K562 (cell line): Measurements from ENCODE around the gene PTK6. TPM values are rescaled to one million over a fixed set of nuclear protein-coding genes. Genes with fewer than 3 reads are reported as not detected.

Experiments used
- C11orf30 ChIP-seq: fragments of 450-650 bp; IDR thresholded peaks from 2 replicates; pipeline ENCODE4 v1.6.1; 2016; ENCODE audit warnings: low read depth, mild to moderate bottlenecking
- CBFA2T3 ChIP-seq: fragments of 450-650 bp; IDR thresholded peaks from 2 replicates; pipeline ENCODE4 v1.6.1; 2017
- CBFB ChIP-seq: sonication (generic); formaldehyde crosslinking; IDR thresholded peaks from 2 replicates; pipeline ENCODE4 v1.4.0; 2020; ENCODE audit warnings: mild to moderate bottlenecking, missing genetic modification reagents
- E2F1 ChIP-seq: sonication (generic); formaldehyde crosslinking; IDR thresholded peaks from 2 replicates; pipeline ENCODE4 v1.8.1; 2023; ENCODE audit warnings: mild to moderate bottlenecking, missing genetic modification reagents, moderate library complexity
- ELF4 ChIP-seq: fragments of 450-650 bp; formaldehyde crosslinking; IDR thresholded peaks from 2 replicates; pipeline ENCODE4 v1.4.0; 2022; ENCODE audit warnings: missing genetic modification characterization
- KAT2B ChIP-seq: IDR thresholded peaks from one replicate; pipeline ENCODE4 v1.6.1; 2012; ENCODE audit warnings: low read depth, mild to moderate bottlenecking, control low read depth, inconsistent platforms, low read length, moderate library complexity
- NCOR1 ChIP-seq: fragments of 450-650 bp; IDR thresholded peaks from 2 replicates; pipeline ENCODE4 v1.6.1; 2016; ENCODE audit warnings: mild to moderate bottlenecking, moderate library complexity
- POLR3G ChIP-seq: IDR thresholded peaks from 2 replicates; pipeline ENCODE4 v1.6.1; 2011; ENCODE audit not compliant: insufficient read length, insufficient replicate concordance; ENCODE audit errors: extremely low read depth
- RBBP5 ChIP-seq: fragments of 200-600 bp; sonication (generic); IDR thresholded peaks from 2 replicates; pipeline ENCODE4 v1.6.1; 2012; ENCODE audit warnings: borderline replicate concordance, mild to moderate bottlenecking, low read length, control low read depth, inconsistent platforms; ENCODE audit not compliant: insufficient read depth, poor library complexity, severe bottlenecking
- SIX5 ChIP-seq, 2 experiments: IDR thresholded peaks; 2 replicates each; pipeline ENCODE4 v1.6.1; 2011; ENCODE audit warnings: low read length in 2 of 2, borderline replicate concordance in 1 of 2, low read depth in 1 of 2, mild to moderate bottlenecking in 1 of 2, moderate library complexity in 1 of 2; ENCODE audit not compliant: insufficient read depth in 1 of 2
- SMAD4 ChIP-seq: fragments of 250-450 bp; sonication (Bioruptor Pico); conservative IDR thresholded peaks from 2 replicates; pipeline ENCODE4 v1.8.0; 2021; ENCODE audit warnings: inconsistent platforms, mild to moderate bottlenecking, moderate library complexity
- SOX6 ChIP-seq: fragments of 450-650 bp; IDR thresholded peaks from 2 replicates; pipeline ENCODE4 v1.6.1; 2014; ENCODE audit warnings: mild to moderate bottlenecking
- SRSF7 ChIP-seq: fragments of 200-400 bp; formaldehyde crosslinking; optimal IDR thresholded peaks from 2 replicates; pipeline ENCODE3; 2017; ENCODE audit warnings: mild to moderate bottlenecking, low read depth, low read length
- TCF7L2 ChIP-seq: fragments of 150-350 bp; IDR thresholded peaks from 2 replicates; pipeline ENCODE4 v1.6.1; 2016; ENCODE audit warnings: low read depth, mild to moderate bottlenecking, low read length, moderate library complexity
- USF2 ChIP-seq: sonication (generic); formaldehyde crosslinking; IDR thresholded peaks from 2 replicates; pipeline ENCODE4 v1.5.0; 2020; ENCODE audit warnings: missing genetic modification reagents
- YBX1 ChIP-seq: fragments of 450-650 bp; IDR thresholded peaks from 2 replicates; pipeline ENCODE4 v1.7.1; 2016; ENCODE audit warnings: mild to moderate bottlenecking
- ZBED1 ChIP-seq: IDR thresholded peaks from 2 replicates; pipeline ENCODE4 v1.6.1; 2014
- ZC3H4 ChIP-seq: sonication (generic); formaldehyde crosslinking; IDR thresholded peaks from 2 replicates; pipeline ENCODE4 v1.9.0; 2021; ENCODE audit warnings: missing genetic modification reagents, borderline replicate concordance
- ZNF124 ChIP-seq: sonication (generic); formaldehyde crosslinking; IDR thresholded peaks from 2 replicates; pipeline ENCODE4 v1.8.1; 2022; ENCODE audit warnings: missing genetic modification reagents
- ZNF140 ChIP-seq: fragments of 250-450 bp; sonication (Bioruptor Pico); IDR thresholded peaks from 2 replicates; pipeline ENCODE4 v1.8.0; 2021; ENCODE audit warnings: moderate library complexity, mild to moderate bottlenecking, inconsistent platforms
- ZNF311 ChIP-seq: fragments of 250-450 bp; sonication (Bioruptor Pico); IDR thresholded peaks from 2 replicates; pipeline ENCODE4 v1.4.0; 2020; ENCODE audit warnings: mild to moderate bottlenecking, moderate library complexity
- ZNF324 ChIP-seq: fragments of 250-450 bp; sonication (Bioruptor Pico); IDR thresholded peaks from 2 replicates; pipeline ENCODE4 v1.4.0; 2020; ENCODE audit warnings: mild to moderate bottlenecking
- ZNF644 ChIP-seq: fragments of 200-800 bp; sonication (Bioruptor generic); IDR thresholded peaks from 2 replicates; pipeline ENCODE4 v1.6.1; 2016; ENCODE audit warnings: low read depth, missing genetic modification characterization, missing compliant biosample characterization
- ZNF696 ChIP-seq: fragments of 250-450 bp; sonication (Bioruptor Pico); conservative IDR thresholded peaks from 2 replicates; pipeline ENCODE4 v1.4.0; 2020; ENCODE audit warnings: mild to moderate bottlenecking, moderate library complexity
- ZNF75A ChIP-seq: fragments of 450-650 bp; formaldehyde crosslinking; IDR thresholded peaks from 2 replicates; pipeline ENCODE4 v1.4.0; 2020; ENCODE audit warnings: mild to moderate bottlenecking
- polyA plus RNA-seq, 8 experiments: library from polyadenylated mRNA; depleted of rRNA in 4 of 8; stranded (reverse) in 5 of 8; unstranded in 3 of 8; fragments of >200 nt; fragmentation: Nextera tagmentation in 2 of 8; fragmentation: Illumina TruSeq in 1 of 8; extraction: Ambion mirVana in 2 of 8; extraction: Trizol in 1 of 8; gene quantifications; 2 replicates each; pipeline versions ENCODE4 v1.2.1 to v1.2.3, GENCODE V29; 2011 to 2014; ENCODE audit warnings: inconsistent platforms in 1 of 8, missing spikeins in 1 of 8
- total RNA-seq, 7 experiments: library from RNA; depleted of rRNA in 6 of 7; stranded (reverse); fragments of >200 nt in 6 of 7; fragmentation: Illumina TruSeq in 2 of 7; extraction: Trizol in 2 of 7; gene quantifications; 2 replicates each; pipeline versions ENCODE4 v1.2.1 to v1.2.3, GENCODE V29; 2011 to 2021; ENCODE audit warnings: low replicate concordance in 1 of 7
- TF ChIP-seq, protein P1 (sequence below): fragments of 250-450 bp; sonication (Bioruptor Pico); IDR thresholded peaks from 2 replicates; pipeline ENCODE4 v1.5.0; 2021
- TF ChIP-seq, protein P2 (sequence below): fragments of 250-450 bp; sonication (Bioruptor Pico); IDR thresholded peaks from 2 replicates; pipeline ENCODE4 v1.8.0; 2022; ENCODE audit warnings: inconsistent platforms

The PTK6 gene
- total and polyA plus RNA-seq, 9 of the 15 experiments (the other 6 are each of a cell fraction or from before 2014, with no cell fraction given), result 0.07 TPM; not detected in 8

DNA sequence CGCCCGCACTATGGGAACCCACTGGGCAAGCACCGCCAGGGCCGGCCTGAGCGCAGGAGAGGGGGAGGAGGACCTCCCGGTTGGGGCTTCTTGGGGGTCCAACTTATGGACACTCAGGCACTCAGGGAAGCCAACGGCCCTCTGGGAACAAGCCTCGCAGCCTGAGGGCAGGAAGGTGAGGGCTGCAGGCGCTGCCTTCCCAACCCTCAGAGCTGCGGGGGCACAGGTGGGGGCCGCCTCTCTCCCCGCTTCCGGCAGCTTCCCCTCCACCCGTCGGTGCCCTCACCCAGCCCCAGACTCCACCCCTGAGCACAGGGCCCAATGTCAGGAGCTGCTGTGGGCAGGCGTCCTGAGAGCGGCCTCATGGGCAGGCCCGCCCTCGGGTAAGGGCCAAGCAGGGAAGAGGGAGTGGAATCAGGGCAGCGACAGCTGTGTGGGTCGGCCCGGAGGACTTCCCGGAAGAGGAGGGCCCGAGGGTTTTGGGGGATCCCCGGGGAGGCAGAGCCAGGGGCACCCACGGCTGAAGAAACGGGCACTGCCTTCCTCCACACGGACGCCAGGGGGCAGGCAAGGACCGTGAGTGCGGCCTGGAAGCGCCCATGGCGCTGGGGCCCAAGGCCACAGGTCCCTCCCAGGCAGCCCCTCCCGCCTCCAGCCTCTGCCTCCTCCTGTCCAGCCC is 488 bp upstream of the PTK6 start (continued):
- TF ChIP-seq POLR3G (no peak), USF2 (CRISPR knock-in tag) (no peak), RBBP5 (no peak), ZC3H4 (CRISPR knock-in tag) (0 out of 2 replicates have a peak, but pooled peaks have one; percentile 42), CBFA2T3 (no peak), ZNF311 (no peak), SOX6 (no peak), SRSF7 (no peak), SMAD4 (CRISPR knock-in tag) (no peak), SIX5 (IDR thresholded peaks at IDR 0.05; ENCODE audit: borderline replicate concordance in 1 of 2, insufficient read depth in 1 of 2, low read depth in 1 of 2, low read length in 2 of 2) (no peak), KAT2B (no peak), ZNF324 (CRISPR knock-in tag) (no peak), ZBED1 (no peak), TCF7L2 (no peak), ZNF644 (tag) (no peak), C11orf30 (no peak), CBFB (CRISPR knock-in tag) (peak; percentile 35; the same call in 1 of the 2 replicates), ZNF140 (CRISPR knock-in tag) (no peak), NCOR1 (no peak), ZNF75A (CRISPR knock-in tag) (no peak), E2F1 (CRISPR knock-in tag) (no peak), ELF4 (CRISPR knock-in tag) (no peak), ZNF124 (CRISPR knock-in tag) (no peak), ZNF696 (CRISPR knock-in tag) (no peak), YBX1 (no peak)
- TF ChIP-seq, protein P1, sequence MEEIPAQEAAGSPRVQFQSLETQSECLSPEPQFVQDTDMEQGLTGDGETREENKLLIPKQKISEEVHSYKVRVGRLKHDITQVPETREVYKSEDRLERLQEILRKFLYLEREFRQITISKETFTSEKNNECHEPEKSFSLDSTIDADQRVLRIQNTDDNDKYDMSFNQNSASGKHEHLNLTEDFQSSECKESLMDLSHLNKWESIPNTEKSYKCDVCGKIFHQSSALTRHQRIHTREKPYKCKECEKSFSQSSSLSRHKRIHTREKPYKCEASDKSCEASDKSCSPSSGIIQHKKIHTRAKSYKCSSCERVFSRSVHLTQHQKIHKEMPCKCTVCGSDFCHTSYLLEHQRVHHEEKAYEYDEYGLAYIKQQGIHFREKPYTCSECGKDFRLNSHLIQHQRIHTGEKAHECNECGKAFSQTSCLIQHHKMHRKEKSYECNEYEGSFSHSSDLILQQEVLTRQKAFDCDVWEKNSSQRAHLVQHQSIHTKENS (CRISPR knock-in tag), result no peak
- TF ChIP-seq, protein P2, sequence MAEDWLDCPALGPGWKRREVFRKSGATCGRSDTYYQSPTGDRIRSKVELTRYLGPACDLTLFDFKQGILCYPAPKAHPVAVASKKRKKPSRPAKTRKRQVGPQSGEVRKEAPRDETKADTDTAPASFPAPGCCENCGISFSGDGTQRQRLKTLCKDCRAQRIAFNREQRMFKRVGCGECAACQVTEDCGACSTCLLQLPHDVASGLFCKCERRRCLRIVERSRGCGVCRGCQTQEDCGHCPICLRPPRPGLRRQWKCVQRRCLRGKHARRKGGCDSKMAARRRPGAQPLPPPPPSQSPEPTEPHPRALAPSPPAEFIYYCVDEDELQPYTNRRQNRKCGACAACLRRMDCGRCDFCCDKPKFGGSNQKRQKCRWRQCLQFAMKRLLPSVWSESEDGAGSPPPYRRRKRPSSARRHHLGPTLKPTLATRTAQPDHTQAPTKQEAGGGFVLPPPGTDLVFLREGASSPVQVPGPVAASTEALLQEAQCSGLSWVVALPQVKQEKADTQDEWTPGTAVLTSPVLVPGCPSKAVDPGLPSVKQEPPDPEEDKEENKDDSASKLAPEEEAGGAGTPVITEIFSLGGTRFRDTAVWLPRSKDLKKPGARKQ (CRISPR knock-in tag), result no peak
